Keratinocyte (primary cell): ENCODE results near the gene MYO1D. TPM values are rescaled to one million over a fixed set of nuclear protein-coding genes. Genes with fewer than 3 reads are reported as not detected.

ENCODE experiments used
- DNase-seq: peaks from one replicate; pipeline ENCODE4 v3.0.0-alpha.2; 2011; ENCODE audit warnings: low read depth, missing footprints, low spot score
- FAIRE-seq: peaks from 2 replicates; lab custom pipeline; 2011; peaks lifted over from hg19 to GRCh38; lab: Jason Lieb, UNC
- H2AFZ ChIP-seq: 2 replicates; pipeline ENCODE4 v1.6.0; 2012; ENCODE audit warnings: low read length, control low read depth, inconsistent platforms; ENCODE audit not compliant: control insufficient read depth
- H3K27ac ChIP-seq: 2 replicates; pipeline ENCODE4 v1.5.1; 2011; ENCODE audit warnings: low read length; ENCODE audit not compliant: control insufficient read depth, insufficient read depth
- H3K27me3 ChIP-seq: 3 replicates; pipeline ENCODE4 v1.6.0; 2011; ENCODE audit warnings: low read length; ENCODE audit not compliant: control insufficient read depth, insufficient read depth; ENCODE audit errors: extremely low read depth
- H3K36me3 ChIP-seq, 2 experiments: 2 replicates in 1 of 2; 3 replicates in 1 of 2; pipeline ENCODE4 v1.5.1; 2011; ENCODE audit warnings: low read length in 2 of 2, mild to moderate bottlenecking in 1 of 2; ENCODE audit not compliant: control insufficient read depth in 2 of 2, insufficient read depth in 2 of 2; ENCODE audit errors: extremely low read depth in 1 of 2
- H3K4me1 ChIP-seq: 3 replicates; pipeline ENCODE4 v1.5.1; 2011; ENCODE audit warnings: low read length; ENCODE audit not compliant: control insufficient read depth, insufficient read depth; ENCODE audit errors: extremely low read depth
- H3K4me2 ChIP-seq: 3 replicates; pipeline ENCODE4 v1.6.0; 2011; ENCODE audit warnings: low read depth, low read length; ENCODE audit not compliant: control insufficient read depth, insufficient read depth; ENCODE audit errors: extremely low read depth
- H3K4me3 ChIP-seq, 3 experiments: fragments of 200-600 bp in 1 of 3; sonication (generic) in 1 of 3; 2 replicates in 2 of 3; 3 replicates in 1 of 3; pipeline ENCODE4 v1.5.1; 2011 to 2016; ENCODE audit warnings: low read length in 3 of 3, mild to moderate bottlenecking in 3 of 3, control low read depth in 2 of 3, inconsistent platforms in 1 of 3, low read depth in 1 of 3, mixed read lengths in 1 of 3, mixed run types in 1 of 3, moderate library complexity in 1 of 3; ENCODE audit not compliant: control insufficient read depth in 2 of 3, insufficient read depth in 2 of 3; ENCODE audit errors: extremely low read depth in 1 of 3
- H3K79me2 ChIP-seq: 2 replicates; pipeline ENCODE4 v1.6.0; 2012; ENCODE audit warnings: low read length; ENCODE audit not compliant: control insufficient read depth, insufficient read depth
- H3K9ac ChIP-seq: 3 replicates; pipeline ENCODE4 v1.6.0; 2011; ENCODE audit warnings: low read length; ENCODE audit not compliant: control insufficient read depth, insufficient read depth; ENCODE audit errors: extremely low read depth
- H3K9me1 ChIP-seq: 3 replicates; pipeline ENCODE4 v1.6.0; 2011; ENCODE audit warnings: low read length; ENCODE audit not compliant: control insufficient read depth, insufficient read depth; ENCODE audit errors: extremely low read depth
- H3K9me3 ChIP-seq: 2 replicates; pipeline ENCODE4 v1.5.1; 2012; ENCODE audit warnings: low read depth, low read length; ENCODE audit not compliant: control insufficient read depth
- H4K20me1 ChIP-seq: 3 replicates; pipeline ENCODE4 v1.6.0; 2011; ENCODE audit warnings: low read length; ENCODE audit not compliant: control insufficient read depth, insufficient read depth; ENCODE audit errors: extremely low read depth
- CTCF ChIP-seq, 3 experiments: IDR thresholded peaks in 1 of 3; conservative IDR thresholded peaks in 1 of 3; optimal IDR thresholded peaks in 1 of 3; 2 replicates in 2 of 3; 3 replicates in 1 of 3; pipeline versions ENCODE3 to v1.5.1; 2011; ENCODE audit warnings: low read length in 3 of 3, mild to moderate bottlenecking in 3 of 3, moderate library complexity in 2 of 3, control low read depth in 1 of 3, inconsistent platforms in 1 of 3; ENCODE audit not compliant: insufficient read depth in 2 of 3; ENCODE audit errors: extremely low read depth in 1 of 3
- EZH2 ChIP-seq: IDR thresholded peaks from one replicate; pipeline ENCODE4 v1.6.1; 2012; ENCODE audit warnings: inconsistent platforms, mild to moderate bottlenecking, low read length, moderate library complexity
- dilution Hi-C: fragments of 300-500 bp; cut with MboI; formaldehyde crosslinking; loops from one replicate; pipeline ENCODE4 v1.7.0; 2020; ENCODE audit warnings: low sequenced_read_pairs; ENCODE audit not compliant: extremely low pct_ligation_motif_present
- polyA plus RNA-seq, 5 experiments: library from polyadenylated mRNA; depleted of rRNA in 3 of 5; stranded (reverse) in 3 of 5; stranded (forward) in 1 of 5; unstranded in 1 of 5; fragments of >200 nt; gene quantifications; 1 replicate in 1 of 5; 2 replicates in 3 of 5; 3 replicates in 1 of 5; pipeline versions ENCODE4 v1.2.1 to v1.2.3, GENCODE V29; 2011 to 2012; ENCODE audit warnings: missing spikeins in 2 of 5, low read depth in 1 of 5, low replicate concordance in 1 of 5

Gene MYO1D
- polyA plus RNA-seq, 1 donor (not counting 4 experiments of a cell fraction or from before 2014, with no cell fraction given), result 33.7 TPM

DNA sequence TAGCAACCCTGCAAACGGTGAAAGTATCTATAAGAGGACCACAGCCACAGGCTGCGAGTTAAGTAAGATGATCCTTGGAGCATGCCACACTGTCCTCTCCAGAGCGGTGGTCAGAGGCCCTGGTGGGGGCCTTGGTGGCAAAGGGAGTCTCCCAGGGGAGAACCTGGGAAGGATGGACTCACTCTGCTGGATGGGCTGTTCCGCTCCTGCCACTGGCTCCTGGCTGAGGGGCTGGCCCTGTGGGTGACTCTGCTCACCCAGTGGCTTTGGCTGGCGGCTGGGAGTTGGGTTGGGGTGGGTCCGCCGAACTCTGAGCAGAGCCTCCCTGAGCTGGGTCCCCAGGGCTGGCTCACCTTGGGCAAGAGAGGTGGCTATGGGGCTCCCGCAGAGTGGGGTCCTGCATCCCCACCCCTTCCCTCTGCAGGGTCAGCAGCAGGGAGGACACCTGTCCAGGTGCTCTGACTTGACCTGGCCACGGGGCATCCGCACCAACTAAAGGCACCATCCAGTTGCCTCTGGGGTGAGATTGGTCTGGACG, 382.9 kb downstream of the MYO1D start:
- FAIRE-seq, result no peak
- peaks cover 4 to 10% of the 10 kb centered on the region in 2 experiments for H3K36me3 ChIP-seq

GRCh38 chr17:32493571-32493970, 383.4 kb downstream of the MYO1D start:
- Histone ChIP-seq H3K4me1 (peaks cover 61% of the 10 kb centered on the region), H3K27ac (no peak overlapping the region), H3K79me2 (peaks cover 26% of the 10 kb centered on the region), H3K4me3 (no peak overlapping the region), H2AFZ (no peak overlapping the region), H3K4me2 (no peak overlapping the region), H3K9ac (no peak overlapping the region), H3K27me3 (no peaks in the 10 kb centered on the region), H3K36me3 (peaks cover 4 to 15% of the 10 kb centered on the region in 2 experiments), H3K9me1 (peaks cover 4% of the 10 kb centered on the region), H3K9me3 (no peaks in the 10 kb centered on the region), H4K20me1 (no peaks in the 10 kb centered on the region)
- dilution Hi-C loops, result no loop called here
- TF ChIP-seq EZH2 (no peak), CTCF (optimal IDR thresholded peaks at IDR 0.05 in 1 of 3, IDR thresholded peaks at IDR 0.05 in 1 of 3, conservative IDR thresholded peaks at IDR 0.05 in 1 of 3; ENCODE audit: extremely low read depth in 1 of 3, insufficient read depth in 2 of 3, low read length in 3 of 3) (no peak)
- no peak for FAIRE-seq
- DNase-seq, result no peak

More for the DNA sequence above, 382.9 kb downstream of the MYO1D start:
- H2AFZ ChIP-seq, result no peak overlapping the region
- H3K9ac ChIP-seq, result no peak overlapping the region
- no peaks in the 10 kb centered on the region for H4K20me1 ChIP-seq
- H3K4me1 ChIP-seq, result peaks cover 57% of the 10 kb centered on the region
- dilution Hi-C loops, result no loop called here
- H3K9me3 ChIP-seq, result no peaks in the 10 kb centered on the region
- no peak overlapping the region for H3K4me3 ChIP-seq
- no peak overlapping the region for H3K27ac ChIP-seq
- peaks cover 21% of the 10 kb centered on the region for H3K79me2 ChIP-seq
- H3K9me1 ChIP-seq, result peaks cover 2% of the 10 kb centered on the region
- no peak for DNase-seq
- TF ChIP-seq EZH2 (no peak), CTCF (optimal IDR thresholded peaks at IDR 0.05 in 1 of 3, IDR thresholded peaks at IDR 0.05 in 1 of 3, conservative IDR thresholded peaks at IDR 0.05 in 1 of 3; ENCODE audit: extremely low read depth in 1 of 3, insufficient read depth in 2 of 3, low read length in 3 of 3) (no peak)
- H3K4me2 ChIP-seq, result no peak overlapping the region
- no peaks in the 10 kb centered on the region for H3K27me3 ChIP-seq
